Lung (tissue), 12 donors: ENCODE measurements around the gene SBF2. TPM values are rescaled to one million over a fixed set of nuclear protein-coding genes. Genes with fewer than 3 reads are reported as not detected.
"Not testable (repeated sequence)": the region's sequence is repeated elsewhere in the genome, so short reads cannot be mapped to it uniquely, and the experiment has no call there.

Source experiments
- ATAC-seq: fragments of 200-7000 bp; cut with Tn5 transposase; one replicate; pipeline ENCODE4 v1.9.1; 2020; ENCODE audit warnings: moderate number of reproducible peaks; ENCODE audit not compliant: insufficient read depth, low FRiP score
- DNase-seq, 3 donors: peaks; one replicate each; pipeline ENCODE4 v3.0.0-alpha.2; 2013 to 2017
- H3K27ac ChIP-seq, 2 donors: one replicate each; pipeline ENCODE4 v1.5.1; 2013; ENCODE audit warnings: mild to moderate bottlenecking in 2 of 2, moderate library complexity in 2 of 2, control low read depth in 1 of 2, inconsistent platforms in 1 of 2, low read depth in 1 of 2, low read length in 1 of 2
- H3K27me3 ChIP-seq, 3 donors: one replicate each; pipeline ENCODE4 v1.5.1; 2013; ENCODE audit warnings: low read length in 2 of 3; ENCODE audit not compliant: control insufficient read depth in 3 of 3, insufficient read depth in 3 of 3
- H3K36me3 ChIP-seq, 4 donors: one replicate each; pipeline ENCODE4 v1.5.1; 2013; ENCODE audit warnings: low read length in 4 of 4, mild to moderate bottlenecking in 1 of 4, moderate library complexity in 1 of 4; ENCODE audit not compliant: control insufficient read depth in 4 of 4, insufficient read depth in 4 of 4
- H3K4me1 ChIP-seq, 5 donors: one replicate each; pipeline ENCODE4 v1.5.1; 2013; ENCODE audit warnings: low read length in 5 of 5, mild to moderate bottlenecking in 2 of 5, moderate library complexity in 1 of 5; ENCODE audit not compliant: control insufficient read depth in 5 of 5, insufficient read depth in 5 of 5
- H3K4me3 ChIP-seq: one replicate; pipeline ENCODE4 v1.5.1; 2013; ENCODE audit warnings: mild to moderate bottlenecking, control low read depth, moderate library complexity
- H3K9ac ChIP-seq, 2 donors: one replicate each; pipeline ENCODE4 v1.5.1; 2013; ENCODE audit warnings: low read length in 2 of 2, control low read depth in 1 of 2; ENCODE audit not compliant: insufficient read depth in 1 of 2
- H3K9me3 ChIP-seq, 4 donors: one replicate each; pipeline ENCODE4 v1.5.1; 2013; ENCODE audit warnings: low read length in 3 of 4, mild to moderate bottlenecking in 1 of 4, moderate library complexity in 1 of 4; ENCODE audit not compliant: control insufficient read depth in 4 of 4, insufficient read depth in 3 of 4
- WGBS, 2 donors: extraction: QIAGEN DNeasy Blood & Tissue Kit; methylation state at CpG; one replicate each; pipeline ENCODE4 v1.1.7; 2013; 5-methylcytosine and 5-hydroxymethylcytosine counted together
- polyA plus RNA-seq, 2 donors: library from polyadenylated mRNA; stranded (reverse); fragments of 200-250 nt; gene quantifications; one replicate each; pipeline ENCODE4 v1.2.1, GENCODE V29; 2013
- total RNA-seq, 2 donors: library from RNA; depleted of rRNA in 1 of 2; stranded (reverse); fragments of >200 nt in 1 of 2; gene quantifications; one replicate each; pipeline ENCODE4 v1.2.1, GENCODE V29; 2014 to 2021
- TF ChIP-seq, protein P1 (sequence below): IDR thresholded peaks from 2 replicates; pipeline ENCODE4 v1.5.1; 2012; ENCODE audit warnings: mild to moderate bottlenecking; ENCODE audit errors: control extremely low read depth, extremely low read depth
- donor health status: control.
- donor health status: control.
- donor health status: Bipolar disorder and iron deficiency.
- donor health status: healthy.
- donor health status: DM: yes; HTN: yes; CAD: no.

The SBF2 gene
- total and polyA plus RNA-seq, 4 donors = 4.4 to 104 (median 24.9) TPM

DNA sequence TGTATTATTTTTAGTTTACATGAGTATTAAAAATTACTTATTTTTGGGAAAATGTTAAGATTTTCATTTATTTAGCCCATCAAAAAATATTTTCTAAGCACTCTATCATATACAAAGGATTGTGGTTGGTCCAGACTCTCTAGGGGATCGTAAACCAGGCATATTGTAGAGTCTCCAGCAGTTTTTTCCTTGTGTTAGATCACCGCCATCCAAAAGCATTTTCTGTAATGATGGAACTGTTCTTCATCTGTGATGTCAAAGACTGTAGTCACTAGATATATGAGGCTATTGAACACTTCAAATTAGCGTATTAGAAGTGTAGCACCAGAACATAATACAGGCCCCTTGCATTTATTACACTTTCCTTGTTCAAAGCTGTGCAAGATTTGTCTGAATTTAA, 154.9 kb downstream of the SBF2 start:
- Histone ChIP-seq H3K9me3 (peaks cover 0 to 4% (median 0%) of the 10 kb centered on the region in 4 donors), H3K9ac (no peak overlapping the region), H3K27me3 (no peaks in the 10 kb centered on the region), H3K4me3 (no peak overlapping the region), H3K4me1 (peaks cover 0 to 11% (median 0%) of the 10 kb centered on the region in 5 donors), H3K27ac (no peak overlapping the region), H3K36me3 (peaks cover 0 to 7% (median 0%) of the 10 kb centered on the region in 4 donors)
- TF ChIP-seq, protein P1, sequence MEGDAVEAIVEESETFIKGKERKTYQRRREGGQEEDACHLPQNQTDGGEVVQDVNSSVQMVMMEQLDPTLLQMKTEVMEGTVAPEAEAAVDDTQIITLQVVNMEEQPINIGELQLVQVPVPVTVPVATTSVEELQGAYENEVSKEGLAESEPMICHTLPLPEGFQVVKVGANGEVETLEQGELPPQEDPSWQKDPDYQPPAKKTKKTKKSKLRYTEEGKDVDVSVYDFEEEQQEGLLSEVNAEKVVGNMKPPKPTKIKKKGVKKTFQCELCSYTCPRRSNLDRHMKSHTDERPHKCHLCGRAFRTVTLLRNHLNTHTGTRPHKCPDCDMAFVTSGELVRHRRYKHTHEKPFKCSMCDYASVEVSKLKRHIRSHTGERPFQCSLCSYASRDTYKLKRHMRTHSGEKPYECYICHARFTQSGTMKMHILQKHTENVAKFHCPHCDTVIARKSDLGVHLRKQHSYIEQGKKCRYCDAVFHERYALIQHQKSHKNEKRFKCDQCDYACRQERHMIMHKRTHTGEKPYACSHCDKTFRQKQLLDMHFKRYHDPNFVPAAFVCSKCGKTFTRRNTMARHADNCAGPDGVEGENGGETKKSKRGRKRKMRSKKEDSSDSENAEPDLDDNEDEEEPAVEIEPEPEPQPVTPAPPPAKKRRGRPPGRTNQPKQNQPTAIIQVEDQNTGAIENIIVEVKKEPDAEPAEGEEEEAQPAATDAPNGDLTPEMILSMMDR = no peak
- 96 to 98% methylated on average over 3 of the region's 3 CpGs for WGBS, 2 donors
- DNase-seq (no peak), ATAC-seq (no peak)

DNA sequence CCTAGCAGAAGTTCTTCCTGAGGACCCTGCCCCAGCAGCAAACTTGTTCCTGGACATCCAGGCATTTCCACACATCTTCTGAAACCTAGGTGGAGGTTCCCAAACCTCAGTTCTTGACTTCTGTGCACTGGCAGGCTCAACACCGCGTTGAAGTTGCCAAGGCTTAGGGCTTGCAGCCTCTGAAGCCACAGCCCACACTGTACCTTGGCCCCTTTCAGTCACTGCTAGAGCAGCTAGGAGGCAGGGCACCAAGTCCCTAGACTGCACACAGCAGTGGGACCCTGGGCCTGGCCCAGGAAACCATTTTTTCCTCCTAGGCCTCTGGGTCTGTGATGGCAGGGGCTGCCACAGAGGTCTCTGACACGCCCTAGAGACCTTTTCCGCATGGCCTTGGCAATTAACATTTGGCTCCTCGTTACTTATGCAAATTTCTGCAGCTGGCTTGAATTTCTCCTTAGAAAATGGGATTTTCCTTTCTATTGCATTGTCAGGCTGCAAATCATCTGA, 159.0 kb downstream of the SBF2 start:
- H3K27me3 ChIP-seq = no peaks in the 10 kb centered on the region
- peaks cover 0 to 7% (median 0%) of the 10 kb centered on the region in 5 donors for H3K4me1 ChIP-seq
- ATAC-seq (no peak), DNase-seq (no peak)
- TF ChIP-seq, protein P1 = no peak
- no peak overlapping the region for H3K9ac ChIP-seq
- H3K36me3 ChIP-seq = peaks cover 0 to 7% (median 1%) of the 10 kb centered on the region in 4 donors
- WGBS, 2 donors = 96 to 100% methylated on average over 5 of the region's 5 CpGs
- no peak overlapping the region for H3K27ac ChIP-seq
- H3K9me3 ChIP-seq = peaks cover 0 to 4% (median 0%) of the 10 kb centered on the region in 4 donors
- no peak overlapping the region for H3K4me3 ChIP-seq

DNA sequence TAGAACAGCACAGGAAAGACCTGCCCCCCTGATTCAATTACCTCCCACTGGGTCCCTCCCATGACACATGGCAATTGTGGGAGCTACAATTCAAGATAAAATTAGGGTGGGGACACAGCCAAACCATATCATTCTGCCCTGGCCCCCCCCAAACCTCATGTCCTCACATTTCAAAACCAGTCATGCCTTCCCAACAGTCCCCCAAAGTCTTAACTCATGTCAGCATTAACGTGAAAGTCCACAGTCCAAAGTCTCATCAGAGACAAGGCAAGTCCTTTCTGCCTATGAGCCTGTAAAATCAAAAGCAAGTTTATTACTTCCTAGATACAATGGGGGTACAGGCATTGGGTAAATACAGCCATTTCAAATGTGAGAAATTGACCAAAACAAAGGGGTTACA, 159.8 kb downstream of the SBF2 start:
- not testable (repeated sequence) for ATAC-seq, H3K27ac ChIP-seq, H3K9ac ChIP-seq, H3K9me3 ChIP-seq, H3K36me3 ChIP-seq, DNase-seq, H3K4me3 ChIP-seq, H3K27me3 ChIP-seq, H3K4me1 ChIP-seq
- 93 to 100% methylated on average over 1 of the region's 1 CpG for WGBS, 2 donors

- WGBS, 2 donors = 94 to 97% methylated on average over 15 to 17 of the region's 23 CpGs
- not testable (repeated sequence) for H3K9ac ChIP-seq, H3K9me3 ChIP-seq, H3K36me3 ChIP-seq, H3K27ac ChIP-seq, H3K4me3 ChIP-seq, ATAC-seq, DNase-seq, H3K27me3 ChIP-seq, H3K4me1 ChIP-seq
These were observed 160.8 kb downstream of the SBF2 start for GRCh38 chr11:10133251-10133650.
